Hair follicular keratinocyte (primary cell): ENCODE data around the gene SLC11A1. TPM values are rescaled to one million over a fixed set of nuclear protein-coding genes. Genes with fewer than 3 reads are reported as not detected.

Source experiments
- total RNA-seq: library from RNA; depleted of rRNA; stranded (reverse); fragments of >200 nt; gene quantifications from 2 replicates; pipeline ENCODE4 v1.2.3, GENCODE V29; 2015

Gene SLC11A1
- 0.08 TPM in 1 of 2 replicates, not detected in the other for total RNA-seq

GRCh38 chr2:218381916-218382366, at the start of gene SLC11A1:
Gene SLC11A1 (plus strand): TSS chr2:218382273. CDS start chr2:218382369, 96 bp downstream.

GRCh38 chr2:218399391-218400166, 17.5 kb downstream of the SLC11A1 start, which contains the start of gene CTDSP1:
Gene CTDSP1 (plus strand): TSS chr2:218399868. CDS start chr2:218400091, 223 bp downstream.

DNA sequence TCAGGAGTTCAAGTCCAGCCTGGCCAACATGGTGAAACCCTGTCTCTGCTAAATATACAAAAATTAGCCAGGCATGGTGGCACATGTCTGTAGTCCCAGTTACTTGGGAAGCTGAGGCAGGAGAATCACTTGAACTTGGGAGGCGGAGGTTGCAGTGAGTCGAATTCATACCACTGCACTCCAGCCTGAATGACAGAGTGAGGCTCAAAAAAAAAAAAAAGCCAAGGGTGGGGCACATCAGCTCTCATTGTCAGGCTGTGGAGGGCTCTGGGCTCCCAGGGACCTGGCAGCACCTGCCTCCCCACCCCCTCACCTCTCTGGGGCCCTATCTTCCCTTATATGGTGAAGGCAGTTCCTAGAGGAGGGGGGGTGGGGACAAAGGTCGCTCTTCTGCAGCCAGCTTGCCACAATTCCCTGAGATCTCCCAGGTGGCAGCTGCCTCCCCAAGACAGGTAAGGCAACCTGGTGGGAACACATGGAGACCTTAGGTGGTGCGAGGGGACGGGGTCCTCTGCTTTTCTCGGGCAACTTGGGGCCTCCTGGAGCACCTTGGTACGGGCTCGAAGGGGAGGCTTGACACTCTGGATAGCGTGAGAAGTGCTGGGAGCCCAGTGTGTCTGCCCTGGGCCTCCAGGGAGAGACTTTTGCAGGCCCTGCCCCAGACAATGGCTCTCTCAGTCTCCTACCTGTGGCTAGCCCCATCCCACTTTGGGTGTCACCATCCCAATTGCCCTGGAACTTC, 36.8 kb downstream of the SLC11A1 start, which contains the start of gene VIL1:
Gene VIL1 (plus strand): TSS at position 407 of the 742 bp plus-strand sequence. CDS start 4,656 bp downstream, outside the sequence.

Other genes with a start within 250 kb of the SLC11A1 start
- 0.11 TPM in 1 of 2 replicates, not detected in the other for gene CXCR1, start 215.3 kb upstream of the SLC11A1 start, total RNA-seq
- gene ARPC2, start 165.1 kb upstream of the SLC11A1 start, total RNA-seq, result 709 and 716 TPM in 2 replicates
- not detected in 2 replicates for gene GPBAR1, start 121.3 kb upstream of the SLC11A1 start, total RNA-seq
- gene AAMP, start 112.1 kb upstream of the SLC11A1 start, total RNA-seq, result 126 and 189 TPM in 2 replicates
- 30.8 and 32.3 TPM in 2 replicates for gene PNKD, start 111.8 kb upstream of the SLC11A1 start, total RNA-seq
- 266 and 371 TPM in 2 replicates for gene TMBIM1, start 89.8 kb upstream of the SLC11A1 start, total RNA-seq
- gene CATIP, start 25.4 kb upstream of the SLC11A1 start, total RNA-seq, result not detected in 2 replicates
- gene CTDSP1, start 17.6 kb downstream of the SLC11A1 start, total RNA-seq, result 50.7 and 53.1 TPM in 2 replicates
- gene VIL1, start 36.9 kb downstream of the SLC11A1 start, total RNA-seq, result not detected in 2 replicates
- 5.4 and 5.9 TPM in 2 replicates for gene USP37, start 186.1 kb downstream of the SLC11A1 start, total RNA-seq
- gene CNOT9, start 186.6 kb downstream of the SLC11A1 start, total RNA-seq, result 51.0 and 76.6 TPM in 2 replicates
- 14.6 and 16.5 TPM in 2 replicates for gene PLCD4, start 225.6 kb downstream of the SLC11A1 start, total RNA-seq